ENCODE results near the gene ALPK3.

ALPK3 gene

DNA sequence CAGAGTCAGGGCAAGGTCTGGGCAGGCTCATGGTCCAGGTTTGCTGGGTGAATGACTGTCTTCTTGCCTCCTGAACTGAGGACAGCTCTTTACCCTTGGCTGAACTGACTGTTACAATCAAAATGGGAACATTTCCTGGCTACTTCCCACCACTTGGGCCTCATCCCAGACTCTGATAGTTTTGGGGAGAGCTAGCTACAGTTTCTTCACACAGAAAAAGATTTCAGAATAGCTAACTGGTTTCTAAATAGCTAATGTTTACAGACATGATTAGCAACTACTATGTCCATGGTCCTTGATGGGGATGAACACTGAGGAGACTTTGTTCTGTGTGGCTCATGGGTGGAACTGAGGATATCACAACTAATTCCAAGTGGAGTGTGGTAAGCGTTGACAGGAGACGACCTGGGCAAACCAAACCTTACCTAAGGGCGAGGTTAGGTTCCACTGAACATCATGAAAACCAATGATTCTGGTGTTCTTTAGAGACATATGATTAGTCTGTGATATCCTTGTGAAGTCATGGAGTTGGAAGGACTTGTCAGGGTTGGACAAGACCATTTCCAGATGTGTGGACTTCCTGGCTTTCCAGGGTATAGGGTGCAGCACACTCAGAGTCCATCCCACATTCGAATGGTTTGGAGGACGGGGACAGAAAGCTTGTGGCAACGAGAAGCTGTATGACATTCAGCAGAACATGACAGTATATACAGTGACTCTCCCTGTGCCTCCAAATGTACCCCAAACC is 7.3 kb downstream of the ALPK3 start:
- DNase-seq, result no peak

DNA sequence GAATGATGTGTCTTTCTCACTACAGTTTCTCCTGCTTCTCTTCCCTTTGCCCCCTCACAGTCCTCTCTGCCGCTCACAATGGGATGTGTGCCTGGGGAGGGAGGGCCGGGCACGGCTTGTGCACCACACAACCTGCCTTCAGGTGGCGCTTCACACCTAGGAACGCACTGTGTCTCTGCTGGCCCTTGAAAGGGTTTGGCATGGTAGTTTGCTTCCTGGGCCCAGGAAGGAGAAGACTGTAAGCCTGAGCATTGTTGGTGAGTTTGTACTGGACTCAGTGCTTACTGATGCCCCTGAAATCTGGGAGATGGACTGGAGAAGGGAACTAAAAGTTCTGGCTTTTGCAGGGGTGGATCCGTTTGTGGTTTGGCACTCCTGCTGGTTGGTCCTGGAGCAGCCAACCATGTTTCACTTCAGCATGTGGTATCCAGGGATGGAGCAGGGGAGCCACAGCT is 9.2 kb downstream of the ALPK3 start:
- no peak for DNase-seq

DNA sequence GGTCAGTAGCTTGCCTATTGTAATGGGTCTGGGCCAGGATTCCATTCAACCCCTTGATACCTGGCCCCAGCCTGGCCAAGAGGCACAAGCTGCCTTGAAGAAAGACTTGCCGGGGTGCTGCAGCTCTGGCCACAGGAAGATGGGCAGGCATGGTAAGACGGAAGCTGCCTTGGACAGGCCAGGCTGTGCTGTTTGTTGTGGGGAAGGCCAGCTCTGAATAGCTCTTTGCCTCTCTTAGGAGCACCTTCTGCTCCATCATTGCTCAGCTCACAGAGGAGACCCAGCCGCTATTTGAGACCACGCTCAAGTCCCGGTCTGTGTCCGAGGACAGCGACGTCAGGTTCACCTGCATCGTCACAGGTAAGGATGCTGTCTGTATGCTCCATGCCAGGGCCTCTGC is 10.1 kb downstream of the ALPK3 start:
- no peak for DNase-seq

DNA sequence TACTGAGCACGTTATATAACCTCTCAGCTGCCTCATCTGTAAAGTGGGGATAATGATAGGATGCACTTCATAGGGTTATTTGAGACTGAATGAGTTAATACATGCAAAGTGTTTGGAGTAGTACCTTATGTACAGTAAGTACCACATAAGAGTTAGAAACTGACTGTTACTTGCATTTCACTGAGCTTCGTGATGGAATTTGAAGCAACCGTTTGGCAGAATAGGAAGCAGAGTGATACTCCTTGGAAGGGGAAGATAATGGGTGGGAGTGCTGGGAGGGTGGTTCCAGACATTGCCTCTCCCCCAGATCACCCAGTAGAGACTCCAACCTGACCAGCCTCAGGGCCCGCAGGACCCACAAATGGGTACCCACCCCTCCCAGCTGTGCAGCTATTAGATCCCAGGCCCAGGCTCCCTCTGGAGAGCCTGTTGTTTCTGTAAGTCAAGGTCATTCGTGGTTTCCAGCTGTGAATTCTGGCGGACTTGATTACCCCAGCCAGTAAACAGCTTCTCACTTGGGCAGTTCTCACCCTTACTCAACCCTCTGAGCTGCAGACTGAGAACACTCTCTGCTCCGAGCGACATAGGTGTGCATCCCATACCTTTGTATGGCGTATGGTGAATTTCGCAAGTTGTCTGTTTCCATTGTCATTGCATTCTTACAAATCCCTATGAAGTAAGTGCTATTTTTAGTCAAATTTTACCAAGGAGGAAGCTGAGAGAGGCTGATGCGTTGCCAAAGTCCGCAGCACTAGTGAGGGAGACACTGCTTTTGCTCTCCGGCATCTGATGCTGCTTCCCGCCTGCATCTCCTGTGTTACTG is 11.1 kb downstream of the ALPK3 start:
- no peak for DNase-seq

DNA sequence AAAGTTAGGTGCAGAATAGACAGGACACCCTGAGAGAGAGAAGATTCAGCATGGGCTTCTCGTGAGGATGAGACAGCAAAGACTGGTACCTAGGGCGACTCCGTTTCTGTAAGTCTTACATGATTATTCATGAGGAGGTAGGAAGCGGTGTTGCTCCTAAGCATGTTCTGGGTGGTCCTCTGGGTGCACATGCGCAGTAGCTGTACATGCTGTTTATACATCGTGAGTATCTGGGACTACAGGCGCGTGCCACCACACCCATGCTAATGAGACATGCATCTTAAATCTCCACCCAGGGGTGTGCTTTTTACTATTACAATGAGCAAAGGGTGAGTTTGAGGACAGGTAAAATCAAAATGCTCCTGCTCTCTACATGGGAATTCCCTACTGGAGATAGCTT is 12.3 kb downstream of the ALPK3 start:
- no peak for DNase-seq

DNA sequence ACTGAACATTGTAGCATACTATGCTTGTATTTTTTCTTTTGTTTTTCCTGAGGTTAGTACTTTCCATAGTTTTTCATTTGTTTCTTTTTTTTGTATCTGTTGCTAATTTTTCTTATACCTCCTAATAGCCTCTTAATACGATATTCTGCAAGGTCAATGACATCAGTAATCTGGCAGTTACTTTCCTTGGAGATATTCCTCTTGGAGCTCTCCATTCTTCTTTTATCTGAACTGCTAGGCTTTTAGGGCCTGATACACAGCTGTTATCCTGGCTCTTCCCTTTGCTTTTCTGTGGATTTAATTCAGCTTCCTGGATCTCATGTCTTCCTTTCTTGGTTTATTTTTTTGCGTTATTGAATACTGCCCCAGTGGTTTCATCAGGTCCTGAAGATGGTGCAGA is 12.9 kb downstream of the ALPK3 start:
- no peak for DNase-seq

DNA sequence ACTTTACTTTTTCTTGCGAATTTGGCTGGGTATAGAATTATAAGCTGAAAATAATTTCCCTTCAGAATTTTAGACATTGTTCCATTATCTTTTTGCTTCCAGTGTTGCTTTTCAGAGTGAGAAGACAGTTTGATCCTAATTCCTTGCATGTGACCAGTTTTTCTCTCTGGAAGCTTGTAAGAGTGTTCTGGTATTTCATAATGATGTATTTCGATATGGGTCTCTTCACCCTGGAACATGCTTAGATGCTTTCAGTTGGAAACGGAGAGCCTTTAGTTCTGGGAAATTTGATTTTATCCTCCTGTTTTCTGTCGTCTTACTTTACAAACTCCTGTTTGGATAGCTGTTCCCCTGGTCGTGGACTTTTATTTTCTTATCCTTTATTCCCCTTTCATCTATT is 13.9 kb downstream of the ALPK3 start:
- no peak for DNase-seq

DNA sequence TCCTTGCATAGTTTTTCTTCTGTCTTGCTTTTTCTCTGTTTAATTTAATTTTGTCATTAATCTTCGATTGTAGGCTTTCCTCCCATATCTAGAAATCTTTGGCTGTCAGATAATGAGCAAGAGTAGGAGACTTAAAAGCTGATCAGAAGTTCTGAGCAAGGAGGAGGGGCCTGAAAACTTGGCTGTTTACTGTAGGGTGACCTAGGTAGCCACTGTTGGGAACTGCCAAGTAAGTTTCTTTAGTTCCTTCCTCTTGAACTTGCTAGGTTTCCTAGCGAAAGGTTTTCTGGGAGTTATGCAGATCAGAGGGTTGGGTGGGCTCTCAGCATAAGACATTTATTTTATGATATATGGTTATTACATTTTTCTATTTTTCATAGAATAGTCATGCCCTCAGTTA is 14.5 kb downstream of the ALPK3 start:
- no peak for DNase-seq

DNA sequence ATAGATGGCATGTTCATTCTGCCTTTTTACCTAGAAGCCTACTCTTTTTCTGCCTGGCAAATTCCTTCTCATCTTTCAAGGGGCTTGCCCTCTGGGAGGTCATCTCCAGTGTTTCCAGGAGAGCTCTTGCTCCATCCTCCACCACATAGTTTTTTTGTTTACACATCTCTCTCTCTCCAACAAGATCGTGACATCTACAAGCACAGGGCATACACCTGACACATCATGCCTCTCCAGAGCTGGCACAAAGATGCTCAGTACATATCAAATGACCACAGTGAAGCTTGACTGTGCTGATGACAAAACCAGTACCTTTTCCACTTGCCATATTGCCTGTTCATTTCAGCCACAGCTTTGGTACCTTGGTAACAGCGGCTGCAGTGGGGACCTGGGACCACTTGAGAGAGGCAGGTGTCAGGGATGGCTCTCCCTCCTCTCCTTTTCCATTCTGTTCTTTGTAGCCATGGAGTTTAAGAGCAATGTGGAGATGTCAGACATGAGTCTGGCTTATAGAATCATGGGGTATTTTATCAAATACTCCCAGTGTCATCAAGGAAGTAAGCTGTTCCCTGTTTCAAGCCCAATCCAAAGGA is 15.4 kb downstream of the ALPK3 start:
- DNase-seq, result no peak

DNA sequence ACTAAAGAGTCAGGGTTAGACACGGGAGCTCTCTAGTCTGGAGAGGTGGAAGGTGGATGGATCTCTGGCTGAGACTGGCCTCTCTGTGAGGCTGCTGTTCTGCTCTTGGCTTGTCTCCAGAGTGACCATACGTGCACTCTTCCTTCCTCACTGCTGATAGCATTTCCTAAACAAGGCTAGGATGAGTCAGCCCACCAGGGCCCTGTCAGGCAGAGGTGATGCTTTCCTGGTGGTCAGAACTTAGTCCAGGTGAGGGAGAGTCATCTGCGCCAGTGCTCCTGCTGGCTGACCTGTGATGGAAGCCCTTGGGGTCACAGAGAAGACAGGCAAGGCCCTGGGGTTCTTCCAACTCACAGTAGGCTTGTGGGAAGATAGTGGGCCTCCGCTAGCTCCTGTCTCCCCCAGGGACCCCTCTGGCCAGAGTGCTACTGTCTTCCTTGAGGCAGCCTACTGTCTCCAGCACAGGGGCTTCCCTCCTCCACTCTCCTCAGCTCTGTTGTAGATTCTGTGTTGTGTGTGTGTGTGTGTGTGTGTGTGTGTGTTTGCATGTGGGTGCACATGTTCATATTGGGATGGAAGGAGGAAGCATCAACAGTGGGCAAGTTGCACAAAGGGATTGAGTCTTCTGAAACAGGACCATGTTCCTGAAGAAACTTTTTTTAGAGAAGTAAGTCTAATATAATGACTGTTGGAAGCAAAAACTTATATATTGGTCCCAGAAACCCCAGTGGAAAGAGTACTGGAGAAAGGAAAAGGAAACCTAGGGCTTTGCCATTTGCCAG is 16.5 kb downstream of the ALPK3 start:
- DNase-seq, result peak; percentile 50

DNA sequence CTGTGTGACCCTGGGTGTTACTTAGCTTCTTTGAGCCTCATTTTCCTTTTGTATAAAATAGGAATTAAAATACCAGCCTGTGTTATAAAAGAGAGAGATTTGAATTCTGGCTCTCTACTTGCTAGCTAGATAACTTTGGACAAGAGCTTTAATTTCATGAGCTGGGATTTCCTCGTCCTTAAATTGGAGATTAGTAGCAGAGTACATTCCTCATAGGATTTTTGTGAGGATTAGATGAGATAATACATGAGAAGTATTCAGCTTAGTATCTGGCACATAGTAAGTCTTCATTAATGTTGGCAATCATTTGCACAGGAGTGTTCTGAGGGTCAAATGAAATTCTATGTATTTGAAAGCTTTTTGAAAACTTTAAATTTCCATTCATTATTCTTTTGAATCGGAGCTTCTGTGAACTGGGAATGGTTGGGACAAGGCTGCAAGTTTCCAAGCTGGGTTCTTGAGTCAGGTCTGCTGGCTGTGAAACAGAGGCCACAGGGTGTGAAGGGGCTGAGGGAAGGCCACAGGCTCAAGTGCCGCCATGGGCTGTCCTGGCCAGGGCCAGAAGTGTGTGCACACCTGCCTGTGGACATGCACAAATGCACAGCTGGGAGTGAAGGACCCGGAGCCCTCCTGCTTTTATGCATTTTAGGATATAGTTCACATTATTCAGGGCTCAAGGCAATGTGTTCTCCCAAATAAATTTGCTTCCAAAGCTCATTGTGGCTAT is 17.2 kb downstream of the ALPK3 start:
- DNase-seq, result no peak

DNA sequence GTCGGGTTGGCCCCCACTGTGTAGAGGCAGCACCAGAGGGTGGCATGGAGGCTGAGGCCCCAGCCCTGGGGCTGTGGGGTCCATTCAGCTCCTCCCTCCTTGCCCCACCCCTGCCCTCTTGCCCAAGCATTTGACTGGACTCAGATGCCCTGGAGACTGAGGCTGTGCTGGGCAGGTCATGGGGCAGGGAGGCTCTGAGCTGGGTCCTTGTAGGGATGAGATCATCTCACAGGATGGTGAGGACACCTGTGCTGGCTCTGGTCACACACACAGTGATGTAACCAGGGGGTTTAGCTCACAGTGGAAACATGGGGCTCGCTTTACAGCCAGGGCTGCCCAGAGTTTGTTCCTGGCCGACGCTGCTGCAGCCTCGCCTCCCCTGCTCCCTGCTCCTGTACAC is 17.8 kb downstream of the ALPK3 start:
- no peak for DNase-seq

DNA sequence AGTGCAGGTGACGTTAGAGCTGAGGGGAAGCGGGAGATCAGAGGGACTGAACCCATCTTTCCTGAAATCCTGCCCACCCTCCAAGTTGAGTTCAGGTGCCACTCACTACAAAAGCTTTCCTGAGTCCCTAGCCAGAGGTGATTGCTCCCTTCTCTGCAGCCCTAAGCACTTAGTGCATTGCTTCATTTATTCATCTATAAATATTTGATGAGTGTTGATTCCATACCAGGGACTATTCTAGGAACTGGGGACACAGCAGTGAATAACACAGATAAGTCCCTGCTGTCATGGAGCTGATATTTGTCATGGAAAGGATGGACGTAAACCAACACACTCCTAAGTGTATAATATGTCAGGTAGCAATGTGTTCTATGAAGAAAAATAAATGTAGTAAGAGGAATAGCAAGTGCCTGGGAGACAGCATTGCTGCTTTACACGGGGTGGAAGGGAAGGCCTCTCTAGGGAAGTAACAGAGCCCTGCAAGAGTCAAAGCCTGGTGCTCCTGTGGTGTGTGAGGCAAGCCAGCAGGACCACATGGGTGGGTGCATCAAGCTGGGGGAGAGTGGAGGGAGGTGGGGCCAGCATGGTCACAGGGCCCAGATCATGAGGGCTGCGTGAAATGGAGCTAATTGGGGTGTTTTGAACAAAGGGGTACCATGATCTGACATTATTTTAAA is 18.6 kb downstream of the ALPK3 start:
- DNase-seq, result no peak

DNA sequence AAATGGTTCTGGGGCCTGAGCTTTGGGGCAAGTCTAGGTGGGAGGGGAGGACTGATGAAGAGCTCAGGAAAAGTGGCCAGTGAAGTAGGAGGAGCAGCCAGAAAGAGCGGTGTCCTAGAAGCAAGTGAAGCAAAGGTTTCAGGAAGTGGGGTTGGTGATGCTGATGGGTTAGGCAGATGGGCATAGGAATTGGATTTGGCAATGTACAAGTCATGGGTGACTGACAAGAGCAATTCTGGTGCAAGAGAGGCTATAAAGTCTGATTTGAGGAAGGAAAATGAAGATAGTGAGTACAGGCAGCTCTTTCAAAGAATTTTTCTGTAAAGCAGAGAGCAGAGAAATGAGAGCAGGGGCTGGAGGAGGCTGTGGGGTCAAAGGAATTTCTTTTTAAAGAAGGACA is 19.7 kb downstream of the ALPK3 start:
- DNase-seq, result no peak

DNA sequence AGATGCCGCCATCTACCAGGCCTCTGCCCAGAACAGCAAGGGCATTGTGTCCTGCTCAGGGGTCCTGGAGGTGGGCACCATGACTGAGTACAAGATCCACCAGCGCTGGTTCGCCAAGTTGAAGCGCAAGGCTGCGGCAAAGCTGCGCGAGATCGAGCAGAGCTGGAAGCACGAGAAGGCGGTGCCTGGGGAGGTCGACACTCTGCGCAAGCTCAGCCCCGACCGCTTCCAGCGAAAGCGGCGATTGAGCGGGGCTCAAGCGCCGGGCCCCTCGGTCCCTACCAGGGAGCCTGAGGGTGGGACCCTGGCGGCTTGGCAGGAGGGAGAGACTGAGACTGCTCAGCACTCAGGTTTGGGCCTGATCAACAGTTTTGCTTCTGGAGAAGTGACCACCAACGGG is 22.6 kb downstream of the ALPK3 start:
- DNase-seq, result no peak

DNA sequence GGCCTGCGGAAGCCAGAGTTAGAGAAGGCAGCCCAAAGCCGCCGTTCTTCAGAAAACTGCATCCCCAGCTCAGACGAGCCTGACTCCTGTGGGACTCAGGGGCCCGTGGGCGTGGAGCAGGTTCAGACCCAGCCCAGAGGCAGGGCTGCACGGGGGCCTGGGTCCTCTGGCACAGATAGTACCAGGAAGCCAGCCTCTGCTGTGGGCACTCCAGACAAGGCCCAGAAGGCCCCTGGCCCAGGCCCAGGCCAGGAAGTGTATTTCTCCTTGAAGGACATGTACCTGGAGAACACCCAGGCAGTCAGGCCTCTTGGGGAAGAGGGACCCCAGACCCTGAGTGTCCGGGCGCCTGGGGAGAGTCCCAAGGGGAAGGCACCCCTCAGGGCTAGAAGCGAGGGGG is 23.1 kb downstream of the ALPK3 start:
- no peak for DNase-seq

DNA sequence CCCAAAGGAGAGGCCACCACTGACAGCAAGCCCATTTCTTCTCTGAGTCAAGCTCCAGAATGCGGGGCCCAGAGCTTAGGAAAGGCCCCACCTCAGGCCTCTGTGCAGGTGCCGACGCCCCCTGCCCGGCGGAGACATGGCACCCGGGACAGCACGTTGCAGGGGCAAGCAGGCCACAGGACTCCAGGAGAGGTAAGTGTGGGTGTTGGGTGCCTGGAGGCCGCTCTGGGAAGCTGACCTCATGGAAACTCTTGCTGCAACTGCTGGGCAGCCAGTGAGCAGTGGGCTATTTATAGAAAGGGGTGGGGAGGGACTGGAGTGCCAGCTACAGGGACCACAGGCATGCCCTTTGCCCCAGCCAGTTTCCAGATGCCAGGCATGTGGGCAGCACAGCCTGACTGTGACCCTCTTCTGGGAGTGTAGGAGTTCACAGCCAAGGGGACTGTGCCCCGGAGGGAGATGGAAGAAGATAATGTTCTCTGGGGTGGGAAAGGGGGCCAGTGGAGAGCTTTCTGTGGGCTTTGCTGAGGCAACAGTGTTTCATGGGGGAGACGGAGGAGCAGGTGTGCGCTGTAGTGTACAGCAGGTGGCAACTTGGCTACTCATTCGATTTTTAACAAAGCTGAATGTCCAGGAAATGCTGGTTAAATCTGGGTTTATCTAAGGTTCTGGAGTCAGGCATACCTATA is 23.7 kb downstream of the ALPK3 start:
- peak; percentile 14 for DNase-seq

DNA sequence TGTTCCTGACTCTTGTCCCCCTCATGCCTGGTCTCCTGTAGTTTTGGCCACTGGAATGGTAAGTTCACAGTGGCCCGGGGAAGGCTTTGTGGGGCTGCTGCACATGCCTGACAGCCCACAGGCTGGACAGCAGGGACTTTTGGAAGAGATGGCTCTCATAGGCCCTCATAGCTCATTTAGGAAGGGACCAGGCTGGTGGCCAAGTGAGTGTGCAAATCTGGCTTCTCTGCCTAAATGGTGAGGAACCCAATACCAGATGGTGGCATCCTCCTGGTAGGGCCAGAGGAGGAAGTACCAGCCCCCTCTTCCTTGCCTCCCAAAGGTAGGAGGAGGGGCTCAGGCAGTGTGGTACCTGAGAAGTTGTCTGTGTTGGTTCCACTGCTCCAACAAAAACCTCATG is 25.6 kb downstream of the ALPK3 start:
- no peak for DNase-seq

DNA sequence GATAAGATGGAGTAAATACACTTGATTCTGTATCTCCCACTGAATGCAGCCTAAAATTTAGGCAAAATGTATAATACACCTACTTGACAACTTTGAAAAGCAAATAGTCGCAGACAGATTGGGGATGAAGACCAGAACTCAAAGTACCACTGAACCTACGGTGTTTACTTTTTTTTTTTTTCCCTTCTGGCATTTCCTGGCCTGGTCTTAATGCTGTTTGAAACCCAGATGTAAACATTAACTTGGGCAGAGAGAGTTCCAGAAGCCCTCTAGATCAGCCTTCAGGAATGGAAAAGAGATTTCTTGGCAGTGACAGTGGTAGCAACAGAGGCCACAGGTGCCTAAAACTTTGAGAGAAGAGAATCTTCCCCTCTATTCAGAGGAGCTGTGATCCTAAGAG is 27.8 kb downstream of the ALPK3 start:
- no peak for DNase-seq

DNA sequence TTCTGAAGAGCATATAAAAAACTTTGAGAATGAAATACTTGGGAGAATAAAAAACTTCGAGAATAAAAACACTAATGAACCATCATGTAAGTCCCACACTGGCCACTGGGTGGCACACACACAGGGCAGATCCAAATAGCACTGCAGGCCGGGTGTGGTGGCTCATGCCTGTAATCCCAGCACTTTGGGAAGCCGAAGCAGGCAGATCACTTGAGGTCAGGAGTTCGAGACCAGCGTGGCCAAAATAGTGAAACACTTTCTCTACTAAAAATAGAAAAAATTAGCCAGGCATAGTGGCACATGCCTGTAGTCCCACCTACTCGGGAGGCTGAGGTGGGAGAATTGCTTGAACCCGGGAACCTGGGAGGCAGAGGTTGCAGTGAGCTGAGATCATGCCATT is 28.5 kb downstream of the ALPK3 start:
- DNase-seq, result peak; percentile 62

DNA sequence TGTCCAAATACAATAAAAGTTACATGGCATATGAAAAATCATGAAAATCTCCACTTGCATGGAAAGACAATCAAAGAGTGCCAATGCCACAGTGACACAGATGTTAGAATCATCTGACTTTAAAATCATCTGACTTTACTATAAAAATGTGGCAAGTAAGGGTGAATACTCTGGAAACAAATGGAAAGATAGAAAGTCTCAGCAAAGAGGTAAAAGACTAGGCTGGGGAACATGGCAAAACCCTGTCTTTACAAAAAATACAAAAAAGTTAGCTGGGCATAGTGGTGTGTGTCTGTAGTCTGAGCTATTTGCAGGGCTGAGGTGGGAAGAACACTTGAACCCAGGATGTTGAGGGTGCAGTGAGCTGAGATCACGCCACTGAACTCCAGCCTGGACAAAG is 29.1 kb downstream of the ALPK3 start:
- no peak for DNase-seq
